Liver (tissue), 9 donors: ENCODE data around the gene CNKSR3. TPM values are rescaled to one million over a fixed set of nuclear protein-coding genes. Genes with fewer than 3 reads are reported as not detected.

Experiments used
- DNase-seq: peaks from one replicate; pipeline ENCODE4 v3.0.0-alpha.2; 2017; ENCODE audit warnings: low spot score
- H3K27ac ChIP-seq, 2 donors: one replicate each; pipeline ENCODE4 v1.7.0; 2013; ENCODE audit warnings: inconsistent platforms in 2 of 2, low read length in 2 of 2, control low read depth in 1 of 2, low read depth in 1 of 2, mild to moderate bottlenecking in 1 of 2
- H3K27me3 ChIP-seq, 4 donors: one replicate each; pipeline versions ENCODE4 v1.6.1 to v1.7.0; 2013; ENCODE audit warnings: low read length in 3 of 4, inconsistent platforms in 1 of 4, mild to moderate bottlenecking in 1 of 4, moderate library complexity in 1 of 4; ENCODE audit not compliant: control insufficient read depth in 4 of 4, insufficient read depth in 4 of 4
- H3K36me3 ChIP-seq, 4 donors: one replicate each; pipeline versions ENCODE4 v1.6.1 to v1.7.0; 2013; ENCODE audit warnings: low read length in 3 of 4, mild to moderate bottlenecking in 3 of 4, low read depth in 1 of 4, moderate library complexity in 1 of 4; ENCODE audit not compliant: control insufficient read depth in 4 of 4, insufficient read depth in 3 of 4
- H3K4me1 ChIP-seq, 4 donors: one replicate each; pipeline versions ENCODE4 v1.6.1 to v1.7.0; 2013; ENCODE audit warnings: low read length in 3 of 4, mild to moderate bottlenecking in 3 of 4, moderate library complexity in 1 of 4; ENCODE audit not compliant: control insufficient read depth in 4 of 4, insufficient read depth in 4 of 4
- H3K4me3 ChIP-seq, 3 donors: one replicate each; pipeline versions ENCODE4 v1.6.1 to v1.7.0; 2013; ENCODE audit warnings: low read length in 3 of 3, control low read depth in 1 of 3, low read depth in 1 of 3, mild to moderate bottlenecking in 1 of 3
- H3K9ac ChIP-seq, 2 donors: one replicate each; pipeline ENCODE4 v1.7.0; 2013; ENCODE audit warnings: low read length in 2 of 2, mild to moderate bottlenecking in 2 of 2, moderate library complexity in 2 of 2, control low read depth in 1 of 2, low read depth in 1 of 2
- H3K9me3 ChIP-seq, 4 donors: one replicate each; pipeline versions ENCODE4 v1.6.1 to v1.7.0; 2013; ENCODE audit warnings: low read length in 3 of 4; ENCODE audit not compliant: control insufficient read depth in 4 of 4
- FOXA1 ChIP-seq: IDR thresholded peaks from 2 replicates; pipeline ENCODE4 v1.6.1; 2016; ENCODE audit warnings: antibody characterized with exemption
- GABPA ChIP-seq, 2 donors: IDR thresholded peaks in 1 of 2; conservative IDR thresholded peaks in 1 of 2; 2 replicates each; pipeline ENCODE4 v1.6.1; 2016; ENCODE audit warnings: antibody characterized with exemption in 2 of 2, mild to moderate bottlenecking in 1 of 2, moderate library complexity in 1 of 2
- HNF4A ChIP-seq, 2 donors: conservative IDR thresholded peaks; 2 replicates each; pipeline ENCODE4 v1.6.1; 2016; ENCODE audit warnings: antibody characterized with exemption in 2 of 2, mild to moderate bottlenecking in 2 of 2
- HNF4G ChIP-seq: IDR thresholded peaks from 2 replicates; pipeline ENCODE4 v1.6.1; 2016; ENCODE audit warnings: antibody characterized with exemption
- JUND ChIP-seq, 2 donors: IDR thresholded peaks; 2 replicates each; pipeline ENCODE4 v1.6.1; 2016; ENCODE audit warnings: antibody characterized with exemption in 2 of 2
- NR2F2 ChIP-seq: IDR thresholded peaks from 2 replicates; pipeline ENCODE4 v1.6.1; 2016; ENCODE audit warnings: antibody characterized with exemption
- RAD21 ChIP-seq, 2 donors: IDR thresholded peaks; 2 replicates each; pipeline ENCODE4 v1.6.1; 2016; ENCODE audit warnings: antibody characterized with exemption in 2 of 2, mild to moderate bottlenecking in 2 of 2
- RXRA ChIP-seq, 2 donors: IDR thresholded peaks; 2 replicates each; pipeline ENCODE4 v1.6.1; 2017 to 2018; ENCODE audit warnings: antibody characterized with exemption in 2 of 2, mild to moderate bottlenecking in 1 of 2
- SP1 ChIP-seq: IDR thresholded peaks from 2 replicates; pipeline ENCODE4 v1.6.1; 2018; ENCODE audit warnings: antibody characterized with exemption, mild to moderate bottlenecking
- TAF1 ChIP-seq: conservative IDR thresholded peaks from 2 replicates; pipeline ENCODE4 v1.6.1; 2016; ENCODE audit warnings: antibody characterized with exemption, mild to moderate bottlenecking
- YY1 ChIP-seq: IDR thresholded peaks from 2 replicates; pipeline ENCODE4 v1.6.1; 2016; ENCODE audit warnings: antibody characterized with exemption, mild to moderate bottlenecking
- WGBS: extraction: QIAGEN DNeasy Blood & Tissue Kit; methylation state at CpG from one replicate; pipeline ENCODE4 v1.1.7; 2013; 5-methylcytosine and 5-hydroxymethylcytosine counted together
- polyA plus RNA-seq, 2 donors: library from polyadenylated mRNA; stranded (reverse) in 1 of 2; unstranded in 1 of 2; fragments of 200-250 nt in 1 of 2; fragments of >200 nt in 1 of 2; fragmentation: Nextera tagmentation in 1 of 2; extraction: Ambion mirVana in 1 of 2; gene quantifications; one replicate each; pipeline versions ENCODE4 v1.2.1 to v1.2.3, GENCODE V29; 2013 to 2015
- total RNA-seq, 2 donors: library from RNA; depleted of rRNA; stranded (reverse); fragments of >200 nt; gene quantifications; one replicate each; pipeline ENCODE4 v1.2.3, GENCODE V29; 2014
- TF ChIP-seq, protein P1 (sequence below): fragments of 150-350 bp; IDR thresholded peaks from 2 replicates; pipeline ENCODE4 v1.5.1; 2017; ENCODE audit warnings: improper control_type of control experiment, low read depth, low read length; ENCODE audit not compliant: missing input control
- TF ChIP-seq, protein P2 (sequence below): IDR thresholded peaks from 2 replicates; pipeline ENCODE4 v1.6.1; 2016; ENCODE audit warnings: antibody characterized with exemption, mild to moderate bottlenecking
- TF ChIP-seq, protein P3 (sequence below): IDR thresholded peaks from 2 replicates; pipeline ENCODE4 v1.6.1; 2016; ENCODE audit warnings: antibody characterized with exemption
- donor health status: healthy.
- donor health status: healthy.
- donor health status: healthy.
- donor health status: healthy.
- donor health status: healthy.

Gene CNKSR3
- total and polyA plus RNA-seq, 4 donors, result 6.4 to 22.7 (median 15.0) TPM

DNA sequence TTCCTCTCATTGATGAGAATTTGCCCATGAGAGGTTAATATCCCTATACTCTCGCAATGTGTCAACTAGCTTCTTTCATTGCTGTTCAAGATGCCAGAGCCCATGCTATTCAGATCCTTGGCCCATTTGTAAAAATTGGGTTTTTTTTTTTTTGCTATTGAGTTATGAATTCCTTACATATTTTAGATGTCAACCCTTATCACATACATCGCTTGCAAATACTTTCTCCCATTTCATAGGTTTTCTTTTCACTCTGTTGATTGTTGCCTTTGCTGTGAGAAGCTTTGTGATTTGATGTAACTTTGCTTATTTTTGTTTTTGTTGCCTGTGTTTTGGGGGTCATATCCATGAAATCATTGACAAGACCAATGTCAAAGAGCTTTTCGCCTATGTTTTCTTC, 121.7 kb downstream of the CNKSR3 start:
- WGBS, result 96% methylated on average over 3 of the region's 3 CpGs

DNA sequence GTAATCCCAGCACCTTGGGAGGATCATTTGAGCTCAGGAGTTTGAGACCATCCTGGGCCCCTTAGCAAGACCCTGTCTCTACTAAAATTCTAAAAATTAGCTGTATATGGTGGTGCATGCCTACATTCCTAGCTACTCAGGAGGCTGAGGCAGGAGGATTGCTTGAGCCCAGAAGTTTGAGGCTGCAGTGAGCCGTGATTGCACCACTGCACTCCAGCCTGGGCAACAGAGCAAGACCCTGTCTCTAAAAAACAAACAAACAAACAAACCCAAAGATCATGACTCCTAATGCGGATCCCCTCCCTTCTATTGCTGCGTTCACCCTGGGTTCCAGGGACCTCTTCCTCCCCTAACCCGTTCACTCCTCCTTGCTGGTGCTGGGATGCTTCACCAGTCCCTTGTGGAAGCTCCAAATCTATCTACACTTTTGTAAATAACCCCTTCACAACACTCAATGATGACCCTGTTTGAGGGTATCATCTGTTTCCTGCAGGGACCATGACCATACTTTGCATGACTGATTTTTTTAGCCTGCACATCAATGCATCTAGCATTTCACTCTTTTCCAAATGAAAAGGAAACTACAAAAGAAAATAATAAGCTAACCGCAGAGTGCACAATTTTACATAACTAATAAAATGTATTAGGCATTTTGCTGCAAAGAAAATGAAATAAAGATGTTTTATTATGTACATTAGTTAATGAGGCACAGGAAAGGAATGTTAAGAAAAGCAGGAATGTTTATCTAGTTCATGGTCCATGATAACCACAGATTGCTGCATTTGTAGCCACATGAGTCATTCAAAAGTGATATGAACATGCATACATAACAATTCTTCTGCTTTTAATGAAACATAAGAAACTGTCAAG, 123.4 kb downstream of the CNKSR3 start:
- TF ChIP-seq, protein P1, sequence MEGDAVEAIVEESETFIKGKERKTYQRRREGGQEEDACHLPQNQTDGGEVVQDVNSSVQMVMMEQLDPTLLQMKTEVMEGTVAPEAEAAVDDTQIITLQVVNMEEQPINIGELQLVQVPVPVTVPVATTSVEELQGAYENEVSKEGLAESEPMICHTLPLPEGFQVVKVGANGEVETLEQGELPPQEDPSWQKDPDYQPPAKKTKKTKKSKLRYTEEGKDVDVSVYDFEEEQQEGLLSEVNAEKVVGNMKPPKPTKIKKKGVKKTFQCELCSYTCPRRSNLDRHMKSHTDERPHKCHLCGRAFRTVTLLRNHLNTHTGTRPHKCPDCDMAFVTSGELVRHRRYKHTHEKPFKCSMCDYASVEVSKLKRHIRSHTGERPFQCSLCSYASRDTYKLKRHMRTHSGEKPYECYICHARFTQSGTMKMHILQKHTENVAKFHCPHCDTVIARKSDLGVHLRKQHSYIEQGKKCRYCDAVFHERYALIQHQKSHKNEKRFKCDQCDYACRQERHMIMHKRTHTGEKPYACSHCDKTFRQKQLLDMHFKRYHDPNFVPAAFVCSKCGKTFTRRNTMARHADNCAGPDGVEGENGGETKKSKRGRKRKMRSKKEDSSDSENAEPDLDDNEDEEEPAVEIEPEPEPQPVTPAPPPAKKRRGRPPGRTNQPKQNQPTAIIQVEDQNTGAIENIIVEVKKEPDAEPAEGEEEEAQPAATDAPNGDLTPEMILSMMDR, result no peak
- TF ChIP-seq HNF4G, result no peak
- peak in 1 of 2 donors; percentile 10 for TF ChIP-seq JUND (IDR thresholded peaks at IDR 0.05)
- no peak for TF ChIP-seq NR2F2
- Histone ChIP-seq H3K4me1 (no peaks in the 10 kb centered on the region), H3K4me3 (no peak overlapping the region), H3K9ac (no peak overlapping the region), H3K27ac (no peak overlapping the region), H3K36me3 (no peaks in the 10 kb centered on the region), H3K9me3 (peaks cover 0 to 4% (median 3%) of the 10 kb centered on the region in 4 donors), H3K27me3 (no peaks in the 10 kb centered on the region)
- 90% methylated on average over 5 of the region's 5 CpGs for WGBS
- DNase-seq, result no peak

More for the DNA sequence above, 121.7 kb downstream of the CNKSR3 start:
- Histone ChIP-seq H3K9me3 (no peaks in the 10 kb centered on the region), H3K4me1 (no peaks in the 10 kb centered on the region), H3K27ac (no peak overlapping the region), H3K4me3 (no peak overlapping the region), H3K36me3 (no peaks in the 10 kb centered on the region), H3K9ac (no peak overlapping the region), H3K27me3 (no peaks in the 10 kb centered on the region)
- TF ChIP-seq NR2F2 (no peak), GABPA (IDR thresholded peaks at IDR 0.05 in 1 of 2, conservative IDR thresholded peaks at IDR 0.05 in 1 of 2) (no peak), RAD21 (IDR thresholded peaks at IDR 0.05) (no peak), YY1 (no peak), HNF4A (conservative IDR thresholded peaks at IDR 0.05) (no peak)
- TF ChIP-seq, protein P2, sequence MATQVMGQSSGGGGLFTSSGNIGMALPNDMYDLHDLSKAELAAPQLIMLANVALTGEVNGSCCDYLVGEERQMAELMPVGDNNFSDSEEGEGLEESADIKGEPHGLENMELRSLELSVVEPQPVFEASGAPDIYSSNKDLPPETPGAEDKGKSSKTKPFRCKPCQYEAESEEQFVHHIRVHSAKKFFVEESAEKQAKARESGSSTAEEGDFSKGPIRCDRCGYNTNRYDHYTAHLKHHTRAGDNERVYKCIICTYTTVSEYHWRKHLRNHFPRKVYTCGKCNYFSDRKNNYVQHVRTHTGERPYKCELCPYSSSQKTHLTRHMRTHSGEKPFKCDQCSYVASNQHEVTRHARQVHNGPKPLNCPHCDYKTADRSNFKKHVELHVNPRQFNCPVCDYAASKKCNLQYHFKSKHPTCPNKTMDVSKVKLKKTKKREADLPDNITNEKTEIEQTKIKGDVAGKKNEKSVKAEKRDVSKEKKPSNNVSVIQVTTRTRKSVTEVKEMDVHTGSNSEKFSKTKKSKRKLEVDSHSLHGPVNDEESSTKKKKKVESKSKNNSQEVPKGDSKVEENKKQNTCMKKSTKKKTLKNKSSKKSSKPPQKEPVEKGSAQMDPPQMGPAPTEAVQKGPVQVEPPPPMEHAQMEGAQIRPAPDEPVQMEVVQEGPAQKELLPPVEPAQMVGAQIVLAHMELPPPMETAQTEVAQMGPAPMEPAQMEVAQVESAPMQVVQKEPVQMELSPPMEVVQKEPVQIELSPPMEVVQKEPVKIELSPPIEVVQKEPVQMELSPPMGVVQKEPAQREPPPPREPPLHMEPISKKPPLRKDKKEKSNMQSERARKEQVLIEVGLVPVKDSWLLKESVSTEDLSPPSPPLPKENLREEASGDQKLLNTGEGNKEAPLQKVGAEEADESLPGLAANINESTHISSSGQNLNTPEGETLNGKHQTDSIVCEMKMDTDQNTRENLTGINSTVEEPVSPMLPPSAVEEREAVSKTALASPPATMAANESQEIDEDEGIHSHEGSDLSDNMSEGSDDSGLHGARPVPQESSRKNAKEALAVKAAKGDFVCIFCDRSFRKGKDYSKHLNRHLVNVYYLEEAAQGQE, result no peak
- DNase-seq, result no peak

DNA sequence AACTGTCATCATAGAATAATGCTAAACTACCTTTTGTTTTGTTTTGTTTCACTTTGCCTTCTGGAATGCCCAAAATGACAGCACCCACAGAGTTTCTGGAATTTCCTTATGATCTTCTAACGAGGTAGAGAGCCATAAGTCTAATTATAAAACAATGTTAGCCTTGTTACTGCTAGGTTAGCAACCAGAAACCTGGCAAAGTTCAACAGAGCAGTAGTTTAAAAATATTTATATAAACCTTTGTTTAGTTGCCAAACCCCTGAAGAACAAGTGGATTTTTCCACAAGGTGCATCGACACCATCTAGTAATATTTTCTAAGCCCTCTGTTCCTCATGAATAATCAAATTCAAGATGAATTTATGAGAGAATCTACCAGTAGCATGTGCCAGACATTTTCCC, 126.3 kb downstream of the CNKSR3 start:
- no peak for TF ChIP-seq GABPA (IDR thresholded peaks at IDR 0.05 in 1 of 2, conservative IDR thresholded peaks at IDR 0.05 in 1 of 2)
- TF ChIP-seq RXRA (IDR thresholded peaks at IDR 0.05), result no peak
- TF ChIP-seq, protein P2, result no peak
- no peak for TF ChIP-seq RAD21 (IDR thresholded peaks at IDR 0.05)
- TF ChIP-seq, protein P3, sequence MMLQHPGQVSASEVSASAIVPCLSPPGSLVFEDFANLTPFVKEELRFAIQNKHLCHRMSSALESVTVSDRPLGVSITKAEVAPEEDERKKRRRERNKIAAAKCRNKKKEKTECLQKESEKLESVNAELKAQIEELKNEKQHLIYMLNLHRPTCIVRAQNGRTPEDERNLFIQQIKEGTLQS, result no peak
- TF ChIP-seq FOXA1, result no peak
- no peak for TF ChIP-seq NR2F2
- TF ChIP-seq TAF1, result no peak
- no peak for TF ChIP-seq SP1
- TF ChIP-seq HNF4A (conservative IDR thresholded peaks at IDR 0.05), result no peak
- no peak for TF ChIP-seq HNF4G
- DNase-seq, result no peak
- H3K9ac ChIP-seq, result no peak overlapping the region
- peaks cover 0 to 1% (median 0%) of the 10 kb centered on the region in 4 donors for H3K4me1 ChIP-seq
- no peaks in the 10 kb centered on the region for H3K36me3 ChIP-seq
- no peak overlapping the region for H3K27ac ChIP-seq
- 77% methylated on average over 2 of the region's 2 CpGs for WGBS
- H3K4me3 ChIP-seq, result no peak overlapping the region
- H3K9me3 ChIP-seq, result peaks cover 0 to 4% (median 3%) of the 10 kb centered on the region in 4 donors
- H3K27me3 ChIP-seq, result no peaks in the 10 kb centered on the region
